Fibroblast of villous mesenchyme (primary cell): ENCODE measurements around the gene ZNF774. TPM values are rescaled to one million over a fixed set of nuclear protein-coding genes. Genes with fewer than 3 reads are reported as not detected.

Source experiments
- DNase-seq: peaks from one replicate; pipeline ENCODE4 v3.0.0-alpha.2; 2010; ENCODE audit warnings: low read depth
- H3K4me3 ChIP-seq: 2 replicates; pipeline ENCODE4 v1.5.1; 2011; ENCODE audit warnings: low read depth, mild to moderate bottlenecking, low read length
- CTCF ChIP-seq: IDR thresholded peaks from 2 replicates; pipeline ENCODE4 v1.5.1; 2012; ENCODE audit warnings: low read depth, mild to moderate bottlenecking, low read length; ENCODE audit not compliant: insufficient read depth
- total RNA-seq: library from RNA; depleted of rRNA; stranded (reverse); fragments of >200 nt; gene quantifications from 2 replicates; pipeline ENCODE4 v1.2.3, GENCODE V29; 2012

Gene ZNF774
- total RNA-seq, 1 donor = 1.7 TPM

GRCh38 chr15:90387534-90388461 is 35.7 kb downstream of the ZNF774 start, which contains the start of gene IQGAP1:
IQGAP1 (plus strand) TSS chr15:90388242; CDS start chr15:90388342, 100 bp downstream.
- DNase-seq = peak; percentile 97
- peak within 1 kb of the TSS; percentile 96 for H3K4me3 ChIP-seq
- TF ChIP-seq CTCF = no peak

DNA sequence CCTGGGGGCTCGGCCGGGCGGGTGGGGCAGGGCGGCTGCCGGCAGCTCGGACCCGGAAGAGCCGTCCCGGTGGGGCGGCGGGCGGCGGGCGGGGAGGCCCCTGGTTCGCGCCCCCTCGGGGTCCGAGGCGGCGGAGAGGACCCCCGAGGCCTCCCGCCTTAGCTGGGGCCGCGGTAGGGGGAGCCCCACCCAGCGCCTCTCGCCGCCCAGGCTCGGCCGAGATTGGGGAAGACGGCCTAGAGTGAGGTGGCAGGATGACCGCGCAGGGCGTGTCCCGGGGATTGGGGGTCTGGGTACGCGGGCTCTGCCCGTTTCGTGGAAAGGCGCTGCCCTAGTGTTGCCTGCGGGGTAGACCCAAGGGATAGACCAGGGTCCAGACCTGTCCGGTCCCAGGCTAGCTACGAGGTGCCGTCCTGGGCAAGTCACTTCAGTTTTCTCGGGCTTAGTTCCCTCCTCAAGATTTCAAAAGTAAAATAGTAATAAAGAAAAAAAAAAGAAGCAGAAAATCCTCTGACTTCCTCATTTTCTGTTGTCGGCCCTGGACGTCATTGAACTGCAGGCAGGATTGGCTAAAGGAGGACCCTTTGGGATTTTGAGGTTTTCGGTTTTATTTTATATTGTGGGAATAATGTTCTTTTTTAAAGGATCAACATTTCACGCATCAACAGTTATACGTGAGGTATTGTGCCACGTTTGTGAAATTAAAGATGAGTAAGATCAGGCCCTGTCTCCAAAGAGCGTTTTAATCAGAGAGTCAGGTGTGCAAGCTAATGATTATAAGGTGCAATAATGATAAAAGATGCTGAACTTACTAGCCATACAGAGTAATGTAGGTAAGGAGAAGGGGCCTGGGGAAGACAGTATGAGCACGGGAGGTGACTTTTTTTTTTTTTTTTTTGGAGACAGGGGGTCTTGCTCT is 36.6 kb downstream of the ZNF774 start:
- DNase-seq = peak; percentile 64
- no peak for TF ChIP-seq CTCF
- peak overlapping the region; percentile 96 for H3K4me3 ChIP-seq

DNA sequence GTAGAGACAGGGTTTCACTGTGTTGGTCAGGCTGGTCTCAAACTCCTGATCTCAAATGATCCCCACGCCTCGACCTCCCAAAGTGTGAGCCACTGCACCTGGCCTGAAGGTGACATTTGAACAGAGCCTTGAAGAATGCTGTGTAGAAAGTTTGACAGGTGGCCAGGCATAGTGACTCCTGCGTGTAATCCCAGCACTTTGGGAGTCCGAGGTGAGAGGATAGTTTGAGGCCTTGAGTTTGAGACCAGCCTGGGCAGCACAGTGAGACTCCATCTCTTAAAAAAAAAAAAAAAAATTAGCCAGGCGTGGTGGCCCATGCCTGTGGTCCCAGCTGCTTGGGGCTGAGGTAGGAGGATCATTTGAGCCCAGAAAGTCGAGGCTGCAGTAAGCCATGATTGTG is 37.4 kb downstream of the ZNF774 start:
- peak overlapping the region; percentile 96 for H3K4me3 ChIP-seq
- no peak for DNase-seq
- no peak for TF ChIP-seq CTCF

DNA sequence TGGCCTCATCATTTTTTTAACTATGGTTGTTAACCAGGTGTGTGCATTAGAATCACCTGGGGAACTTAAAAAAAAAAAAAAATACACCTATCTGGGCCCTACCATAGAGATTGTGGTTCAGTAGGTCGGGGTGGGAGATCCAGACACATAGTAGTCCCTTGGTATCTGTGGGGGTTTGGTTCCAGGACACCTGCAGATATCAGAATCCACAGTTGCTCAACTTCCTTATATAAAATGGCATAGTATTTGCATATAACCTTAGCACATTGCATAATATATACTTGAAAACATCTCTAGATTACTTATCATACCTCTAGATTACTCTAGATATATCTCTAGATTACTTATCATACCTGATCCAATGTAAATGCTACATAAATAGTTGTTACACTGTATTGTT is 41.0 kb downstream of the ZNF774 start:
- no peak for DNase-seq
- TF ChIP-seq CTCF = no peak

GRCh38 chr15:90394074-90394473 is 42.0 kb downstream of the ZNF774 start:
- H3K4me3 ChIP-seq = no peak overlapping the region
- no peak for TF ChIP-seq CTCF
- DNase-seq = no peak

More for the DNA sequence above, 41.0 kb downstream of the ZNF774 start:
- H3K4me3 ChIP-seq = no peak overlapping the region

DNA sequence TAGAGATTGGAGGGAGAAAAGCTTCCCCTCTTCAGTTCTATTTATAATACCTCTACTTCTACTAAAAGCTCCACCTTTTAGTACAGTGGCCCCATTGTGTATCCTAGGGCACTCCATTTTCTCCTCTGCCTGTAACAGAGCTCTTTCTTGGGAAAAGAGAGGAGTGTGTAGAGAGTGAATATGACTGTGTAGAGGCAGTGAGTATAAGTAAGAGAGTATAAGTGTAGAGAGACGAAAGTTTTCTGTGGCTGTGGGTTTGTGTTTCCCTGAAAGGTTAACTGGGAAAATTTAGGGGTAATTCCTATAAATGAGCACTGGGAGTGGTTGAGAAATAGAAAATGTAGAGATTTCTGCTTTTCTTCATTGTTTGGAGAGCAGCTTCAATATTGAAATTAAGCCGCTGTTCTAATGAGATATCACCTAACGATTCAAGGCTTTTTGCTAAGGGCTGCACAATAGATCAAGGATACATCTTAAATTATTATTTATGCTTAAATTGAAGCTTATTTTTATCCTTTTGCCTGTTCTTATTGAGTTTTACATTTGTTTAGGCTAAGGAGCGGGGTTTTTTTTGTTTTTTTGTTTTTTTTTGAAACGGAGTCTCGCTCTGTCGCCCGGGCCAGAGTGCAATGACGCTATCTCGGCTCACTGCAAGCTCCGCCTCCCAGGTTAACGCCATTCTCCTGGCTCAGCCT is 42.8 kb downstream of the ZNF774 start:
- no peak for TF ChIP-seq CTCF
- no peak overlapping the region for H3K4me3 ChIP-seq
- DNase-seq = no peak
